AG04449 (cell line): ENCODE measurements around the gene RPL36.
"Not testable (repeated sequence)": the region's sequence is repeated elsewhere in the genome, so short reads cannot be mapped to it uniquely, and the experiment has no call there.

Experiments used
- CTCF ChIA-PET: fragments of 350-600 bp; formaldehyde crosslinking; extraction: SDS; loops from one replicate; lab custom pipeline; 2021; ENCODE audit warnings: antibody characterized with exemption; lab: Yijun Ruan, JAX
- POLR2A ChIA-PET: fragments of 400-600, 350-600 bp; formaldehyde crosslinking; extraction: SDS; loops from one replicate; lab custom pipeline; 2020; ENCODE audit warnings: antibody characterized with exemption, inconsistent platforms; lab: Yijun Ruan, JAX
- DNase-seq: peaks from one replicate; pipeline ENCODE4 v3.0.0-alpha.2; 2010; ENCODE audit warnings: low read depth, low spot score
- H3K4me3 ChIP-seq: 2 replicates; pipeline ENCODE4 v1.5.1; 2011; ENCODE audit warnings: low read depth, mild to moderate bottlenecking, control low read depth, low read length
- TF ChIP-seq, protein P1 (sequence below): IDR thresholded peaks from one replicate; pipeline ENCODE4 v1.5.1; 2011; ENCODE audit warnings: mild to moderate bottlenecking, moderate library complexity, low read length, control low read depth, inconsistent platforms; ENCODE audit not compliant: insufficient read depth; ENCODE audit errors: missing control alignments

Gene RPL36

DNA sequence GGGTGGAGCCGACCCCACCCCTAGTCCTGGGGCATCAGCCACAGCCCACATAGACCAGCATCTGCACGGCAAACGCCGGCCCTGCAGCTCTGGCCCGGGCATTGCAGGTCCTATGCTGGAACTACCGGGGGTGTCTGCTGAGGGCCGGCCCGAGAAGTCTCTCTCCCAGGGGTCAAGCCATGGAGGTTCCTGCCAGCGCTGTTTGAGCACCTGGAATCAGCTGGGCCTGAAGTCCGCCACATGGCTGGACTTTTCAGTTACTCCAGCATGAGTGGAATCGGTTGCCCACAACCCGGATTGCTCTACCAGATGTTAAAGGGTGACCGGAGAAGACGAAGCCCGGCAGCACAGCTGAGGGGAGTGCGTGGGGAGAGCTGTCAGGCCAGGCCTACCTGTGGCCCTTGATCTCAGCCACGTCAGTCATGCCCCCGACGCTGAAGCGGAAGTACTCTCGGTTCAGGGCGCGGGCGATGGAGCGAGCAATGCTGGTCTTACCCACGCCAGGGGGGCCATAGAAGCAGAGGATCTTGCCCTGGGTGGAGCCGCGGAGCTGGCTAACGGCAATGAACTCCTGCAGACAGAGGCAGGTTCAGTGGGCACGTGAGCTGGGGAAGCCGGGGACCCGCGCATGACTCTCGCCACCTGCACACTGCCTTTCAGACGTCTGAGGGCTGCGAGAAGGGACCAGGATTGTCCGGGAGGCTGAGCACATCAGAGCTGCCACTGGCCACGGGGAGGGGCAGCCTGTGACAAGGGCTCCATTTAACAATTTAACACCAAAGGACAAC, 8.7 kb downstream of the RPL36 start:
- POLR2A ChIA-PET, result interaction anchor here (1.1 to 1.7 kb wide), 3 partner anchors 8 to 9 kb away, joined by 4 to 5 read pairs (median 5); partner anchors contain the start of gene RPL36

DNA sequence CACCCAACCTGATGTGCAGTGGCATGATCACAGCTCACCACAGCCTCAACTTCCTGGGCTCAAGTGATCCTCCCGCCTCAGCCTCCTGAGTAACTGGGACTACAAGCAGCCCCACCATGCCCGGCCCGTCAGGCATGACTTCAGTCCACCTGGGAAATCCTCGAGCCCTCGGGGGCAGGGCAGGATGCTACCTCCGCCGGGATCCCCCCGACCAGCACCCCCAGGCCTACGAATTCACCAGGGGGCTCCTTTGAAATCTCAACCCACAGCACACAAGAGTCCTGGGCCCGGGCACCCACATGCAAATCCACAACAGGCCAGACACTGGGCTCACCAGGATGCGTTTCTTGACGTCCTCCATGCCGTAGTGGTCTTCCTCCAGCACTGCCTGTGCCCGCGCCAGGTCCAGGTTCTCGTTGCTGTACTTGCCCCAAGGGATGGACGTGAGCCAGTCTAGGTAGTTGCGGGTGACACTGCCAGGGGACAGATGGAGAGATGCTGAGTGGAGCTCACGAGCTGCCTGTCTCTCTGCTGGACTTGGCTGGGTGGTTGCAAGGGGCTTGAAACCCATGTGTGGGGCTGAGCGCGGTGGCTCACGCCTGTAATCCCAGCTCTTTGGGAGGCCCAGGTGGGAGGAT, 10.5 kb downstream of the RPL36 start:
- no peak for DNase-seq
- CTCF ChIA-PET, result interaction anchor here (1.7 to 5.2 kb wide), 2 partner anchors 9 to 12 kb away, joined by 5 to 38 read pairs; partner anchors contain the start of gene RPL36

More for the DNA sequence above, 8.7 kb downstream of the RPL36 start:
- TF ChIP-seq, protein P1, sequence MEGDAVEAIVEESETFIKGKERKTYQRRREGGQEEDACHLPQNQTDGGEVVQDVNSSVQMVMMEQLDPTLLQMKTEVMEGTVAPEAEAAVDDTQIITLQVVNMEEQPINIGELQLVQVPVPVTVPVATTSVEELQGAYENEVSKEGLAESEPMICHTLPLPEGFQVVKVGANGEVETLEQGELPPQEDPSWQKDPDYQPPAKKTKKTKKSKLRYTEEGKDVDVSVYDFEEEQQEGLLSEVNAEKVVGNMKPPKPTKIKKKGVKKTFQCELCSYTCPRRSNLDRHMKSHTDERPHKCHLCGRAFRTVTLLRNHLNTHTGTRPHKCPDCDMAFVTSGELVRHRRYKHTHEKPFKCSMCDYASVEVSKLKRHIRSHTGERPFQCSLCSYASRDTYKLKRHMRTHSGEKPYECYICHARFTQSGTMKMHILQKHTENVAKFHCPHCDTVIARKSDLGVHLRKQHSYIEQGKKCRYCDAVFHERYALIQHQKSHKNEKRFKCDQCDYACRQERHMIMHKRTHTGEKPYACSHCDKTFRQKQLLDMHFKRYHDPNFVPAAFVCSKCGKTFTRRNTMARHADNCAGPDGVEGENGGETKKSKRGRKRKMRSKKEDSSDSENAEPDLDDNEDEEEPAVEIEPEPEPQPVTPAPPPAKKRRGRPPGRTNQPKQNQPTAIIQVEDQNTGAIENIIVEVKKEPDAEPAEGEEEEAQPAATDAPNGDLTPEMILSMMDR, result no peak
- CTCF ChIA-PET, result interaction anchor here (0.8 to 5.2 kb wide), 3 partner anchors 8 to 11 kb away, joined by 4 to 38 read pairs (median 5); partner anchors contain the start of gene RPL36
- no peak for DNase-seq
- H3K4me3 ChIP-seq, result no peak overlapping the region

DNA sequence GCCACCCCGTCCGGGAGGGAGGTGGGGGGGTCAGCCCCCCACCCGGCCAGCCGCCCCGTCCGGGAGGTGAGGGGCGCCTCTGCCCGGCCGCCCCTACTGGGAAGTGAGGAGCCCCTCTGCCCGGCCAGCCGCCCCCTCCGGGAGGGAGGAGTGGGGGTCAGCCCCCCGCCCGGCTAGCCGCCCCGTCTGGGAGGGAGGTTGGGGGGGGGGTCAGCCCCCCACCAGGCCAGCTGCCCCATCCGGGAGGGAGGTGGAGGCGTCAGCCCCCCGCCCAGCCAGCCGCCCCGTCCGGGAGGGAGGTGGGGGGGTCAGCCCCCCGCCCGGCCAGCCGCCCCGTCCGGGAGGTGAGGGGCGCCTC, 11.9 kb downstream of the RPL36 start:
- ChIA-PET CTCF (interaction anchor here (1.0 kb wide), 1 partner anchor 12 kb away, joined by 3 read pairs; no protein-coding TSS in a partner anchor), POLR2A (interaction anchor here (0.6 kb wide), 1 partner anchor 10 kb away, joined by 3 read pairs; no protein-coding TSS in a partner anchor)
- not testable (repeated sequence) for DNase-seq, H3K4me3 ChIP-seq

More for the DNA sequence above, 10.5 kb downstream of the RPL36 start:
- TF ChIP-seq, protein P1, result no peak
- no peak overlapping the region for H3K4me3 ChIP-seq
- POLR2A ChIA-PET, result no interaction called here

DNA sequence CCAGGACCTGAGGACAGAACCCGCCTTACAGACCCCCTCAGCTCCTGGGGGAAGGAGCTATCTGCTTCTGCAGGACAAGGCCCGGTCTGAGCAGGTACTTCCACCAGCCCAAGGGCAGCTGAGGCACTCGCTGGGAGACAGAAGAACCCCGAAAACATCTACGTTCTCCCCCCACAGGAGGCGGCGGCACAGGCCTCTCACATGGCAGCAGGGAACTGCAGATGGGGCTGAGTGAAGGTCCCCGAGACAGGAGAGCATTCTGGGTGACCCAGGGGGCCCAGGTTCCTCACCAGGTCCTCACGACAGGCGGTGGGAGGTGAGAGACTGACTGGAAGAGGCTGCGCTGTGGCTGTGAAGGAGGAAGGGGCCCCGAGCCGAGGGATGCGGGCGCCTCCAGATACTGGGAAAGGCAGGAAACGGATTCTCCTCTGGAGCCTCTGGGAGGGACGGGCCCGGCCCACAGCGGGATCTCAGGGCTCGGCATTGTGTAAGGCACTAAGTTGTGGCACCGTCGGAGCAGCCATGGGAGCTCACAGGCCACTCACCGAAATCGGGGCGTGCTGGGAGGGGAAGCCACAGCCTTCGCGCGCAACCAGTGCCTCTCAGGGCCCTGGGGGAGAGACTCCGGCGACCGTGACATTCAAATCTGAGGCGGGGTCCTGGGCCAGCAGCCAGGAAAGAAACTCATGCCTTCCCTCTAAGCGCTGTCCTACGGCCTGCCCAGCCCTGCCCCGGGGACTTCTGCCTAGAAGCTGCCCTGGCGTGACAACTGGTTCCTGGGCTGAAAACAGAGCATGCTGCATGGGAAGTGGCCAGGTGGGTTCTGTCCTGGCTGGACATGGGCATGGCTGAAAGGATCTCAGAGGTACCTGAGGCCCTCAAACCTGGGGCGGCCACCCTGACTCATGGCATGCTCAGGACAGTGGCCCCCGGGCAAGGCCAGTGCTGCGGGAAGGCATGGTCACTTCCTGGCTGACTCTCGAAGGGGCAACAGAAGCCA, 14.0 kb downstream of the RPL36 start:
- TF ChIP-seq, protein P1, result no peak
- no peak for DNase-seq
- no peak overlapping the region for H3K4me3 ChIP-seq
- ChIA-PET CTCF (interaction anchor here (2.5 to 2.6 kb wide), 2 partner anchors 15 to 17 kb away, joined by 9 to 11 read pairs; partner anchors contain the start of gene RPL36), POLR2A (no interaction called here)

DNA sequence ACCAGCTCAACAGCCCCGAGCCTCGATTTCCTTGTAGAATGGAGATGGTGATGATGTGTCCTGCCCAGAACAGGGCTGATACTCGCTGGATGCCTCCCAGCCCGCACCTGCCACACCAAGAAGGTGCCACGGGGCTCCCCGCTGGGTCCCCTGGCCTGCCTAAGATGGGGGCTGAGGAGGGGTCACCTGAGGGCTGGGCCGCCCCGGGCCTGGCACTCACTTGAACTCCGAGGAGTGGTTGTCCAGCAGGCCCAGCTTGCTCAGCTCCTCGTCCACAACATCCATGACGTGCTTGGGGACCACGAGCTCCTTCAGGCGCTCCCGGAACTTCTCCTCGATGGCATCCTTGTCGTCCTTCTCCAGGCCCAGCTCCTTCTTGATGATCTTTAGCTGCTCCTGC, 15.5 kb downstream of the RPL36 start:
- no peak overlapping the region for H3K4me3 ChIP-seq
- ChIA-PET CTCF (interaction anchor here (1.1 to 2.6 kb wide), 4 partner anchors 13 to 19 kb away, joined by 3 to 11 read pairs (median 8); partner anchors contain the start of gene RPL36), POLR2A (no interaction called here)
- DNase-seq, result no peak
- TF ChIP-seq, protein P1, result no peak
